ENCODE results near the gene COL6A3.
"Not testable (repeated sequence)": the region's sequence is repeated elsewhere in the genome, so short reads cannot be mapped to it uniquely, and the experiment has no call there.

Gene COL6A3

DNA sequence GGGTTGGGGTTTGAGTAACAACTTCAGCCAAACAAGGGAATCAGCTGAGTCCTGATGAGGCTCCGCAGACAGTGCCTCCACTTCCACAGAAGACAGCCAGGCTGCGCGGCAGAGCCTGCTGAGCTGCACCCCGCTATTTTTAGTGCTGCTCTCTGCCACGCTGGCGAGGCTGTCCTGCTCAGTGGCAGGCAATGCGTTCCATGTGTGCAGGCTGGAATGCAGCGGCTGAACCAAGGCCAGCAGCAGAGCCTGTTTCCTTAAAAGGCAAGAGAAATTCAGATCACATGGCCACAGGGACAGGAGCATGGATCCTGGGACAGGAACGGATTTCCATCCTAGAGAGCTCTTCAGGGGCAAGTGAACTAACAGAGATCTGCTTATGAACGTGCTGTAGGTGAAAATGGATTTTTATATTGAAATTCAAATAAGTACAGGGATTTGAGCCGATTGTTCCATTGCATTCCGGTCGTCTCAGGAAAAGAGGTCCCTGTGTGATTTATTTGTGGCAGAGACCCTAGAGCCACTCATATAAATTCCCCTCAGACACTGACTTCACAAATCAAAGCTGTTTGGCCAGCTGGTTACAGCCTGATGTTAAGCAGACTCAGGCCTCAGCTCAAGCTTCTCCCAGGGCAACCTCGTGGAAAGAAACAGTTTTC lies 98.7 kb downstream of the COL6A3 start:
- peak; percentile 60 for DNase-seq (ENCODE audit: low spot score)

DNA sequence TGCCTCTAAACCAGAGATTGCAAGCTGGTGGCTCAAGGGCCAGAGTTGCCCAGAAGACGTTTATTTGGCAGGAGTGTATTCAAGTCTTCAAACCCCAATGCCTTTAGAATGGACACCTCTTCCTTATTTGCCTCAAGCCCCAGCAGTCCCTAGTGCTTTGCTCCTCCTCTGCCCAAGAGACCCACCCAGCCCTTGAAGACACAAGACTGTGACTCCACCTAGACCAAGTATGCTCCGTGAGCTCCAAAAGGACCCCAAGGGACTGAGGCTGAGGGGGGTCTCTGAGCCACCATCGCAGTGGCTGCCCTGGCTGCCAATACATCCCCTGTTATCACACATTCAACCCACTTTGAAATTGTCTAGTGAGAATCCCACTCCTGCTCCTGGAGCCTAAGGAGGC lies 99.3 kb downstream of the COL6A3 start:
- DNase-seq (ENCODE audit: low spot score) = no peak

DNA sequence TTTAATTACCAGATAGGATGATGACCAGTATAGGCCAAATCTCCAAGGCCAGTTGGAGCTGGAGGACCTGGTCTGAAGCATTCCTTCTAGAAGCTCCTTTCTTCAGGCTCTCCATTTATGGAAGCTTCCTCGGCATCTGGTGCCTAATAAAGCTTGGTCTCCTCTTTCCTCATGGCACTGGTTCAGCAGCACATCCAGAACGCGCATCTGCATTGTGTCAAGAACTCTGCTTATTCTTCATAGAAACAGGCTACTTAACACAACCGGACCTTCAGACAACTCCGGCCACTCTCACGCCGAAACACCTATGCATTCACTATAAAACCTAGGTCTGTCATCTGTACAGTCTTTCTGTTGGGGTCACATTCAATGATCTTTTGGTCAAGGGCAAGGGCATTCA lies 99.8 kb downstream of the COL6A3 start:
- no peak for DNase-seq (ENCODE audit: low spot score)

DNA sequence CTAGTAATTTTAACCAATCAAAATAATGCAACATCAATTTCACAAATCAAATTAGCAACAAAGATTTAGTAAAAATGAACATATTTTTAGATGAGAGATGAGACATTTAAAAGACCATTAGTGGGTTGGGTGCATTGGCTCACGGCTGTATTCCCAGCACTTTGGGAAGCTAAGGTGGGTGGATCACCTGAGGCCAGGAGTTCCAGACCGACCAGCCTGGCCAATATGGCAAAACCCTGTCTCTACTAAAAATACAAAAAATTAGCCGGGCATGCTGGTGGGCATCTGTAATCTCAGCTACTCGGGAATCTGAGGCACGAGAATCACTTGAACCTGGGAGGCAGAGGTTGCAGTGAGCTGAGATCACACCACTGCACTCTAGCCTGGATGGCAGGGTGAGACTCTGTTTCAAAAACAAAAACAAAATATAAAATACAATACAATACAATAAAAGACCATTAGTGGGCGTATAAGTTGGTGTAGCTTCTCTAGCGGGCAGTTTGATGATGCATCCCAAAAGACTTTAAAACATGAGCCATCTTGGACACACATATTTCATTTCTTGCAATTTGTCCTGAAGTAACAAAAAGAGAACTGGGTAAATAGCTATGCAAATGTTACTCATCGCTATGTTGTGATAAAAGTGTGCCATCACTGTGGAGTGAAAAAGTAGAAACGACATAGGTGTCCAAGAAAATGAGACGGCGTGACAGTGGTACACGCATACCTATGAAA lies 101.8 kb downstream of the COL6A3 start:
- DNase-seq (ENCODE audit: low spot score) = no peak

DNA sequence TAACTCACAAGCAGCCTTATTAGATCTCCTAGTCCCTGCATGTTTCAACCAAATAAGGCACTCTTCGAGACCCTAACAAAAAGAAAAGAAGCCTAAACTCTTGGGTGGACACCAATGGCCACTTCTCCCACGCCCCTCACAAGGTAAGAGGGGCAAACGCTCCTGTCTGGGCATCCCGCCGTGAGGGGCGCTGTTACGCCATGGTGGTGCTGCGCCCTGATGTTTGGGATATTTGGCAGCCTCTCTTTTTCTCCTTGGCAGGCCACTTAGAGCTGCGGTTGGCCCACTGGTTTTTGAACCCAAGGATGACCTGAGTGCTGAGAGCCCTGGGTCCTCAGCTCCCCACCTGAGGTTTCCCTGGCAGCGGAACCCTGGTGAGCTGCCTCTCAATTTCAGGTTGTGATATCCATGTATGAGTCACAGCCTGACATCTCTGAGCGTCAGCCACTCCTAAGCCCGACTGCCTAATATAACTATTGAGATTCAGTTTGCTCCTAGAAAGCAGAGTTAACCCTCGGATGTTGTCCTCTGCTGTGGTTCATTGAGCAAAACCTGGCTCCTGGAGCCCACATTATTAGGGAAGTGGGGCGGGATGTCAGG lies 103.3 kb downstream of the COL6A3 start:
- no peak for DNase-seq (ENCODE audit: low spot score)

DNA sequence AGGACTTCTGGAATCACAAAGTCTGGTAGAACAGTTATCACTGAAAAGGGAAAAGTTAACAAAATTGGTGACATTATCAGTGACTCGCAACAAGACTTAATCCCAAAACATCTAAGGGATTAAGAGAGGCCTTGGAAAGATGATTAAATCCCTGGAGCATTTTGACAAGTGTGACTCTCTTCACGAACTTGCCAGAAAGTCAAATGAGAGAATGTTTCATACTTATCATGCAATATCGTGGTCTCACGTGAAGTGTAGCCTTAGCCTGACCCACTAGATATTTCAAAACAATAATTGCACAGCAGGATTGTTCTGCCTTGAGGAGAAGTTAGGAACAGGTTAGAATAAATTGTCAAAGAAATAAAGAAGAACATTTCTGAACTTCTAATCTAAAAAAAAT lies 104.5 kb downstream of the COL6A3 start:
- no peak for DNase-seq (ENCODE audit: low spot score)

DNA sequence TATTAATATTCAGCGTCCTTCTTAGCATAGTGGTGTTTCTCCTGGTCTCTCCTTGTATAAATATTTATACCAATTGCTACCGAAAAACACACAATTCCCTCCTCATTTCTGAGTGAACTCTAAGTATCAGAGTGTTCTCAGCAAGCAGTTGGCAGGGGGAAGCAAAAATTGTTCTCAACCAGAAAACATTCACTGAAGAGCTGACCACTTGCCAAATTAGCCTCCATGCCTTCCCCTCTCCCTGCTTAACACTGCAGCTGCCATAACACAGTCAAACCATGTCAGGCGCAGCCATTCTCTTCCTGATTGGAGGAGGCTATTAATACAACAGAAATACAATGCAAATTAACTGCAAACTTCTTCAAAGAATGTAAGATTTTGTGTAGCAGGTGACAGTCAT lies 105.0 kb downstream of the COL6A3 start:
- no peak for DNase-seq (ENCODE audit: low spot score)

DNA sequence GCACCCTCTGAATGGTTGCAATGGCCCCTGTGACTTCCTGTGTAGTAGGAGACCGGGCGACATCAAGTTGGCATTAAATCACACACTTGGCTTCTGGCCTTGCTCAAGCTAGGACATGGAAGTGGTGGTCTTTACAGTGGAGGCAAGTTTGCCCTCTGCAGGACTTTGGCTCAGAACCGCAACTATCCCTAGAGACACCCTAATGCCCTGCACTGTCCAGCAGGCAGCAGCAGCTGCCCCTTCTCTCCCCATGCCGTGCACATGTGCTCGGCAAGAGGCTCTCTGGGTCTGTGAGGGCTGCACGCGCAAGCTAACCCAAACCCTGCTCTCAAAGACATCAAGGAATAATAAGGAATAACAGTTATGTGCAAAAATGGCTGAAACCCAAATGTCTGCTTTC lies 106.5 kb downstream of the COL6A3 start:
- DNase-seq (ENCODE audit: low spot score) = no peak

DNA sequence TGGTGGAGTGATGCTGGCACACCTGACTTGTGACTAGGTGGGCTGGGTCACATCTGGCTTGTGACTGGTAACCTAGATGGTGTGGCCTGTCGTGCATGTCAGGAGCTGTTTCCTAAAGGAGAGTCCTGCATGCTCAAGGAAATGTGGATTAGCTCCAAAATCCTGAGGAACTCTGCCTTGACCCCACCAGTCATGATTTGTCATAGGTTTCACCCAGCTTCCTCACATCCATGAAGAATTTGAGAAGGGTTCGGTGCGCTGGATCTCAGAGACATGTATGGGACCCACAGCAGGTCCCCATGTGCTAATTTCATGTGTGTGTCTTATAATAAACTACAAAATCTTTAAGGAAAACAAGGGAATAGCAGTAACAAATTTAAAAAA lies 107.2 kb downstream of the COL6A3 start:
- no peak for DNase-seq (ENCODE audit: low spot score)

DNA sequence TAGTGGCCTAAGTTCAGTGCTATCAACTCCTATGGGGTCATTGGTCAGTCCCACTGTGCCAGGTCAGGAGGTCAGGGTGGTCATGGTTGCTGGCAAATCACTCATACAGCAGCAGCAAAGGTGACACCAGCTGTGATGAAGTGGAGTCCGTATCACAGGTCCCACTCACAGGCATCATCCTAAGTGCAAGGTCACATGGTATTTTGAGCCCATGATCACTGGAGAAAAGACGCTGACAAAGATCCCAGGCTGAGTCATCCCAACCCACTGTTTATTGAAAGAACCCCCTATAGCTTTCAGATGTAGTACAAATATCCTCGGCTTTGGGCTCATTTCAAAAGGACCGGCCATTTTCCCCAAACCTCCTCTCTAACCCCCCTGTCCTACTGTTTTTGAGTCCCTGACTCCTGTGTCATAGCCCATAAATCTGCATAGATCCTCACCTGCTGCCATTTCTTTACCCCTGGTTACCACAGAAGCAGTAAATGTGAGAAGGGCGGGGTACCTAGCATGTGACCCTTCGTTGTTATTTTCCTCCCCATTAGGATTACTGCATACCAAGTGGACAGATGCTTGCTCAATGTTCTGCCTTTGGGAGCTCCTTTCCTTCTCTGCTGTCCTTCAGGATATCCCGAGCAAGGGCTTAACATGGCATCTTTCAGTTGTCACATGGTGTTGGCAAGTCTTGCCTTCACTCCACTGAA lies 107.7 kb downstream of the COL6A3 start:
- DNase-seq (ENCODE audit: low spot score) = no peak

DNA sequence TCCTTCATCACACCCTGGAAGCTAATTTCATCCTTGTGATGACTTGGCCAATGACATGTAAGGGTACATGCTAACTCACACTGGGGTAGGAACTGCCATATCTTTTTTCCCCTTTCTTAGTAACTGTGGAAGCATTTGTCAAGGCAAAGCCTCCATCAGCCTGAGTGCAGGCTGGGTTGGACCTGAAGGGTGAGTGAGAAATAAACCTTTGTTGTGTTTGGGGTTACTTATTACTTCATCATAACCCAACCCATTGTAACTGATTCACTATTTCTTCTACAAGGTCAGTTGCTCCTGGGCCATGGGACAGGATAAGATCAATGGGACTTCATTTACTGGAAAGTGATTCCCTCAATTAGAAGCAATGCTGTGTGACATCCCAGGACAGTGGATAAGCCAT lies 108.4 kb downstream of the COL6A3 start:
- DNase-seq (ENCODE audit: low spot score) = no peak

DNA sequence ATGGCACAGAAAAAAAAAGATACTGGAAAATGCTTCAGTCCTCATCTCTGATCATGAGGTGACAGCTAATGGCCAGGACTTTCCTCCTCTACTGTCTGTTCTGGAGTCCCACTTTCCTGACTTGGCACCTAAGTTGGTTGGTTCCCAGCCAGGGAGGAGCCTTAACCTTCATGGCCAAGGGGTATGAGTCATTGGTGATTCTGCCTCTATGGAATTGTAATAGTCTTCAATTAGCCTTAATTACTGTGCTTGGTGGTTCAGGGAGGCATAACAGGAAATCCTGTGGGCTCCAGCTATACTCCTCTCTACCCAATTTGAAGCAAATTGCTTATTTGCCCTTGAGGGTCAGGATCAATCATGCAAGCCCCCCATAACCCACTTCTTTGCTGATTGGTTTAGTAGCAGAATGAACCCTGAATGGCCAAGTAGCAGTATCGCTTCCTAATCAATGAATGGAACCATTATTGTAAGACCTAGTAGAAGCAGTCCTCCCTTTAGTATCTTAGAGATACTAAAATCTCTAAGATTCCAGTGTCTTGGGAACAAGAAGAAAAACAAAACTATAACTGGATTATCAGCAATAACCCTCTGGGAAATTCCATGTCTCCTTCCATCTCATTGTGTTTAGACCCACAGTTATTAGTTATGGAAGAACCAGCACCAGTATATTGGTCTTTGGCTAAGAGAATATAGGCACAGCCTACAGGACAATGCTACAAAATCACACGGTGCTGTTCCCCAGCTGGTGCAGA lies 109.0 kb downstream of the COL6A3 start:
- no peak for DNase-seq (ENCODE audit: low spot score)

DNA sequence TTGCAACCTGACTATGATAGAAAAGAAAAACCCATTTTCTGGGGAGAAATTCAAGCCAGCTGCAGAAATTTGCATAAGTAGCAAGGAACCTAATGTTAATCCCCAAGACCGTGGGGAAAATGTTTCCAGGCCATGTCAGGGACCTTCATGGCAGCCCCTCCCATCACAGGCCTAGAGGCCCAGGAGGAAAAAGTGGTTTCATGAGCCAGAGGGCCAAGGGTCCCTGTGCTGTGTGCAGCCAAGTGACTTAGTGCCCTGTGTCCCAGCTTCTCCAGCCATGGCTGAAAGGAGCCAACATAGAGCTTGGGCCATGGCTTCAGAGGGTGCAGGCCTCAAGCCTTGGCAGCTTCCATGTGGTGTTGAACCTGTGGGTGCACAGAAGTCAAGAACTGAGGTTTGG lies 110.7 kb downstream of the COL6A3 start:
- not testable (repeated sequence) for DNase-seq (ENCODE audit: low spot score)

DNA sequence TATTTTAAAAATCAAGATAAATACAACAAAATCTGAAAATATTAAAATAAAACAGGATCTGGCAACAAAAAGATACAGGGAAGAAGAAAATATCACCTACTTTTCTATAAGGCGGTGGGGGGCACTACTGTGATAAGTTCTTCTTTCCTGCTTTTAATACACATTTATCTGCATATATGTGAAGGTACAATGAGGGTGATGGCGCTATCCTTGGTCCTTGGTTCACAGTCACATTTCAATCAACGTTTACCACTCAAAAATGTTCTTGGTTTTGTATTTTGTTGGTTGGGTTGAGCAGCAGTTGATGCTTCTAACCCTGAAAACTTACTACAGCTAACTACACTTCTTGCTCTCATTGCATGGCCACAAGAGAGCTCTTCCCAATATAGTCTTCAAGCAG lies 112.4 kb downstream of the COL6A3 start:
- DNase-seq (ENCODE audit: low spot score) = no peak

DNA sequence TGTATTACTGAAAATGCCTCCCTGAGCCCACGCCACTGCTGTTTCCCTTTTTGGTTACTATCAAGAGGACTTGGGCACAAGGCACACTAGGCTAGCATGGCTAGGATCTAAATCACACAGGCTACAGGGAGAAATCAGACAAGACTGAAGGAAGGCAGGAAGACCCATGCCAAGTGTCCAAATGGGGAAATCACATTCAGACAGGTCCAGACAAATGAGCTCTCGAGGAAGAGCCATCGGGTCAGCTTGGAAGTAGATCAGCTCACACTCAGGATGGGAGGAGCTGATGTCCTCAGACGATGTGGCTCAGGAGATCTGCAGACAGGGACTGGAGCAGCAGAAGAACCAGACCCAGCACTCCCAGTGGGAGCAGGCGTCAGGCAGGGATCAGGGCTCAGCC lies 113.2 kb downstream of the COL6A3 start:
- DNase-seq (ENCODE audit: low spot score) = no peak

DNA sequence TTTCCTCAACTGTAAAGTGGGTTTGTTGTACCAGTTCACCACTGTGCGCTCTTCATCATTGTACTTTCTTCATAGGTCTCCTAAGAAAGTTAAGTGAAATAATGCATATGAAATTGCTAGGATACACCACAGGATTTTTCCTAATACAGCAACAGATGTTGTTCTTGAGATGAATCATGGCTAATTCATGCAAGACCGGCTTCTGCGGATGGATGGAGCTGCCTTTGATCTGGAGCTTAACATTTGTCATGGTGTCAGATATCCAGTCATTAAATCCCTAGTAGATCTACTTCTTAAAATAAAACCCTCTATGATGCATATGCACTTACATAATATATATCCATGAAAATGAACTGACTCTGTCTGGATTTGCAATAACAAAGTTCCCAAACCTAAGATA lies 114.1 kb downstream of the COL6A3 start:
- DNase-seq (ENCODE audit: low spot score) = no peak

DNA sequence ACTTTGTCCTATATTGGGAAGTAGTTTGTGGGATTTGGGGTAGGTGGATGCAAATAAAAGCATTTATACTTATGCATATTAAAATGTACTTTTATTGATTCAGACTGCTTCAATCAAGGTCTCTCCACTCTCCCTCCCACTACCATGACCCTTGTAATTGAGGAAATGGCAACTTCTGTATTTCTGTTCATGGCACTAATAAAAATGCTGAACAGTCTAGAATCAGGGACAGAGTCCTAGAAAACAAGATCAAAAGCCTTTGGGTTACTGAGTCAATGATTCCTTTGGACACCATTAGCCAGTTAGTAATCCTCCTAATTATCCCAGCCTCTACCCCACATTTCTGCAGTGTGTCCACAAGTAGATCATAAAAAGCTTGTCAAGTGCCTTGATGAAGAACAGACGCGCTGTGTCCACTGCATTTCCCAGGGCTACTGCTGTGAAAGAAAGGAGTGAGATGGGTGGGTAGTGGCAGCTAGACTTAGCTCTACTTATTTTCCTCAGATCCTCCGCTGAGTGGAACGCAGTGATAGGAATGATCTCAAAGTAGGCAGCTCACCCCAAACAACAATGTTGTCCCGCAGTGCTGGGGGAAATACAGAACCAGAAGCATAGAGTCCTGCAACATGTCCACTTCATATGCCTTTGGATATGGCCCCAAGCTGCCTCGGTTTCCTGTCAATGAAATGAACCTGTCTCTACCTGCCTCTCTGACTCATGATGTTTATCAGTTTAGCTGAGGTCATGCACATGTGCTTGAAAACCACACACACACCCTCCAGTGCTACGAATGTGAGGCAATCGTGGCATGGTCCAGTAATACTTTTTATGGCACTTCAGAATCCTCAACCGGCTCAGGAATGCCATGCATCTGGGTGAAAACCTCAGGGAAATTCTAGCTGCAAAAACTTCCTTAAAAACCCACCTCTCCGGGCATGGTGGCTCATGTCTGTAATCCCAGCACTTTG lies 115.5 kb downstream of the COL6A3 start:
- no peak for DNase-seq (ENCODE audit: low spot score)

DNA sequence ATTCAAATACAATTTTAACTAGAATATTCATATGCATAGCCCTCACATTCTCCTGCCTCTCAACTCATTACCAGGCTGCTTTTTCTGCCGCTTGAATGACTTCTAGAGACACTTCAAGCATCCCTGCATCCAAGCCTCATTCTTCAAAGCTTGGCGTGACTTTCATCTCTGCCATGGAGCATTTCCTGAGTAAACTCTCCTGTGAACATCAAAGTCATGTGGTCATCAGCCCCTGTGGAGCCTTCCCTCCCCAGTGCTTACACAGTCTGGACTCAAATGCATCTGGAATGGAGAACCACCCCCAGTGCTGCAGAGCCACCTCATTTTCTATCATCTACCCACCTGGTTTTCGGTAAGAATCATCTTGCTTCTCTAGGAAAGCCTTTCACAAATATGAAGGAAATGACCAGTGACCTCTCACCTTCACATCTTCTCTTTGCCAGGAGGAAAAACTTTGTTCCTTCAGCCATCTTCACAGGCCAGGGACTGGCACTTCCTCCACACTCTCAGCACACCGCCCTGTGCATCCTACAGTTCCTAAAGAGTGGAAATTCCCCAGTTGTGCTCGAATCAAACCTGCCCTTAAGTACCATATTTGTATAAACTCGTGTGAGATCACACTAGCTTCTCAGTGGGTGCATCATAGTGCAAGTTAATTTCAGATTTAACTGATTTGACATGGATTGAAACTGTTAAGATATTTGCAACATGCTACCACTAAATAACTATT lies 116.4 kb downstream of the COL6A3 start:
- no peak for DNase-seq (ENCODE audit: low spot score)

DNA sequence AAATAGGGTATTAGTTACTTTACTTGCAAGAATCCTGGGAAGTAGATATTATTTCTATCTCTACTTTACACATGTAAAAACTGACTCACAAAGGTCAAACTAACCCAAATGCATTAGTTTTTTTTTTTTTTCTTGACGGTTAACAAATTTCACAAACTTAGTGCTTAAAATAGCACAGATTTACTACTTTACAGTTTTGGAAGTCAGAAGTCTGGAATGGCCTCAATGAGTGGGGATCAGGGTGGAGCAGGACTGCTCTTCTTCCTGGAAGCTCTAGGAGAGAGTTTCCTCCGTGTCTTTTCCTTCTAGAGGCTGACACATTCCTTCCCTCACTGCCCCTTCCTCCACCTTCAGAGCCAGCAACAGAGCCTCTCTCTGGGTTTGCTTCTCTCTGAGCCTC lies 117.2 kb downstream of the COL6A3 start:
- DNase-seq (ENCODE audit: low spot score) = no peak

DNA sequence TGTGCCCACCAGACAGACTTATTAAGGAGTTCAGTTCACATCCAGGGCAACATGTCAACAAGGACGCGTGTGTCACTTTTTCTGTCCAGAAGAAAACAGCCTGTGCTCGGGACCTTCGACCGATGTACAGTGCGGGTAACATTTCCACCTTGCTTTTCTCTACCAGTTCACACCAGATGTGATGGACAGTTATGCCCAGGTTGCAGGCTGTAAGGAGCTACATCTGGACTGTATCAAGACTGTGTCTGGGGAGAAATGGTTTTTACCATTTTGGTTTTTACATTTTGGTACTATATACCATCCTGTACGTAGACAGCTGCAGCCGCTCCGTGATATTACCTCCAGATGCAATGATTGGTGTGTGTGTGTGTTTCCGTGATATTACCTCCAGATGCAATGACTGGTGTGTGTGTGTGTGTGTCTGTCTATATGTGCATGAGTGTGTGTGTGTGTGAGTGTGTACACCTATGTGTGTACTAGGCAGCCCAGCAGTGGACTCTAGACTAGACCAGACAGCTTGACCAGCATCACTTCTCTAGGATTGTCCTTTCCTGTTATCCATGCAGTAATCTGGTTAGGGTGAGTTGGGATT lies 118.0 kb downstream of the COL6A3 start:
- no peak for DNase-seq (ENCODE audit: low spot score)
